HG03558 (cell line): ENCODE data around the gene TNNI3.
"Not testable (repeated sequence)": the region's sequence is repeated elsewhere in the genome, so short reads cannot be mapped to it uniquely, and the experiment has no call there.

Experiments
- ATAC-seq: cut with Tn5 transposase; IDR thresholded peaks from one replicate; pipeline ENCODE4 v1.9.1; 2021; ENCODE audit warnings: moderate number of reproducible peaks; ENCODE audit not compliant: unreplicated experiment; ENCODE audit errors: extremely low read depth

TNNI3 gene

GRCh38 chr19:55157064-55157908 lies at the start of gene TNNI3:
TNNI3 (minus strand) TSS chr19:55157732; CDS start chr19:55157589, 143 bp downstream.
- no peak for ATAC-seq

DNA sequence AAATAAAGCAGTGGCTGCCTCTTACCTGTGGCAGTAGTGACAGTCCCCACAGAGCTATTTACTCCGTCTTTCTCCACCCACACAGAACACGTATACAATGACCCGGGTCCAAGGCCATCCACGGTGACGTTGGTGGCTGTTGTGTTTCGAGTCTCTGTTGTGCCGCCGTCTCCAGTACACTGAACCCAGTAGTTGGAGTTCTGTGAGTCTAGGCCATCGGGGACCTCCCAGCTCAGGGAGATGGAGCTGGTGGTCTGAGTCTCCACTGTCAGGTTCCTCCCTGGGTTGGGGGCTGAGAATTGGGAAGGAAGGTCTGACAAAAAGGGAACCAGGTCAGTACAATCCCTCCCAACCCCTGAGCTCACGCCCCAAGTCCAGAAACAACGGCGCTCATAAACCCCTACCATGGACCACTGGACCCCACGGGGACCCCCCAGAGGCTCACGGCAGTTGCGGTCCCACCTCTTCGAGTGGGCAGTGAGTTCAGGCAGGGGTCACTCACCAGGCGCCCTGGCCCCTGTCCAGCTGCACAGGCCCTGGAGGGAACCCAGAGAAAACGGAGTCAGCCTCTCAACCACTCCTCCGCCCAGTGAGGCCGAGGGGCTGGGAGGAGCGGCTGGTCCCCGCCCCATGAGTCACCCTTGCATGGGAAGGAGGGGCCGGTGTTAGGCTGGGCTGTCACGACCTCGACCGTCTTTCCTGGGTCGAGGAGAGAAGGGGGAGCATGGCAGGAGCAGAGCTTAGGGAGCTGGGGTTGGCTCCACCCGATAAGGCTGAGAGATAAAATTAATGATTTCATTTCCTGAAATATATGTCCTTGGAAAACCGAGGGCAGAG lies 49.4 kb upstream of the TNNI3 start:
- no peak for ATAC-seq

- not testable (repeated sequence) for ATAC-seq
Measured at GRCh38 chr19:55202199-55202598, 44.7 kb upstream of the TNNI3 start.

DNA sequence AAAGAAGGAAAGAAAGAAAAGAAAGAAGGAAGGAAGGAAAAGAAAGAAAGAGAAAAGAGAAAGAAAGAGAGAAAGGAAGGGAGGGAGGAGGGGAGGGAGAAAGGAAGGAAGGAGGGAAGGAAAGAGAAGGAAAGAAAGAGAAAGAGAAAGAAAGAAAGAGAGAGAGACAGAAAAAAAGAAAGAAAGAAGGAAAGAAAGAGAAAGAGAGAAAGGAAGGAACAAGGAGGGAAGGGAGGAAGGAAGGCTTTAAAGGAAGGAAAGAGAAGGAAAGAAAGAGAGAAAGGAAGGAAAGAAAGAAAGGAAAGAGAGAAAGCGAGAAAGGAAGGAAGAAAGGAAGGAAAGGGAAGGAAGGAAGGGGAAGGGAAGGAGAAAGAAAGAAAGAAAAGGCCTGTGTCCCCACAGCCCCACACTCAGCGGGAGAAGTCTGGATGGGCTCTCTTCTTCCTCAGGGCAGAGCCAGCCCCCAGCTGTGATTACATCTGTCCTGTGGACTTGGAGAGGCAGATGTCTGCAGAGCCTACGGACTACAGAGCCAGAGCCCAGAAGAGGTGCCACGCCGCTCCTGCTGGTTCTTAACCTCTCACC lies 42.2 kb upstream of the TNNI3 start:
- ATAC-seq: no peak

- no peak for ATAC-seq
Measured at GRCh38 chr19:55198651-55199050, 41.1 kb upstream of the TNNI3 start.

GRCh38 chr19:55197528-55197927 lies 40.0 kb upstream of the TNNI3 start:
- no peak for ATAC-seq

DNA sequence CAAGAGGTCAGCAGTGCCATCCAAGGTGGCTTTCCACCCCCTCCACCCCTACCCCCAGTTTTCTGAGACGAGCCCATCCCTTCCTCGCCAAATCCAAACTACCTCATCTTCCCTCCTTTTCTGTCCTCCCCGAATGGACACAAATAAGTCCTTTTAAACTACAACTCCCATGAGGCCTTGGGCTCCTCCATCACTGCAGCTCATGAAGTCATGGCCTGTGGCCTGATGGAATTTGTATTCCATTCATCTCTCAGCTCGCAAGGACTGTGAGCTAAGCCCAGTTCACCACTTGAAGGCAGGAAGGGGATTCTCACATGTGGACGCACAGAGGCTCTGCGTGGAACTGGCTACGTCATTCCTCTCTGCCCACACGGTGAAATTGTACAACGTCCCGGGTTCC lies 39.3 kb upstream of the TNNI3 start:
- ATAC-seq: no peak

DNA sequence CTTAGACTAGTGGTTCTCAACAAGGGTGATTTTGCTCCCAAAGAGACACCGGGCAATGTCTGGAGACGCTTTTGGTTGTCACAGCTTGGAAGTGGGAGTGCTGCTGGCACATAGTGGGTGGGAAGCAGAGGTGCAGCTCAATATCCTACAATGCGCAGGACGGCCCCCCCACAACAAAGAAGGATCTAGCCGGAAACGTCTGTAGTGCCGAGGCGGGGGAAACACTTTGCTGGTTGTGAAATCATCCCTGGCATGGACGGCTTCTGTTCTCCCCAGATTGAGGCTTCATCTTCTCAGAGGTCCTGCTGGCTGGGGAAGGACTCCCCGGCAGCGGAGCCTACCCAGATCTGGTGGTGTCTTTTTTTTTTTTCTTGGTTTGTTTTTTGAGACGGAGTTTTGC lies 35.9 kb upstream of the TNNI3 start:
- no peak for ATAC-seq

DNA sequence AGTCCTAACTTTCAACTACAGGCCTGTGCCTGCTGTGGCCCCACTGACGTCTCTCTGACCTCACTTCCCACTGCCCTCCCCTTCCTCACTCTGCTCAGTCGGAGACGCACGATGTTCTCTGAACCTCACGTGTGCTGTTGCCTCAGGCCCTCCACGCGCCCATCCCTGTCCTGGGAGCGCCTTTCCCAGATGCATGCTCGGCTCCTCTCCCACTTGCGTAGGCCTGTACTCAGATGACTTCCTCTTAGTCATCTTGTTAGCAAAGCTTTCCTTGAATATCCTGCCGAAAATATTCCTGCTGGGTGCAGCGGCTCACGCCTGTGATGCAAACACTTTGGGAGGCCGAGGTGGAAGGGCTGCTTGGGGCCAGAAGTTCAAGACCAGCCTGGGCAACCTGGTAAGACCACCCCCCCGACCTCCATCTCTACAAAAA lies 31.9 kb upstream of the TNNI3 start:
- no peak for ATAC-seq

DNA sequence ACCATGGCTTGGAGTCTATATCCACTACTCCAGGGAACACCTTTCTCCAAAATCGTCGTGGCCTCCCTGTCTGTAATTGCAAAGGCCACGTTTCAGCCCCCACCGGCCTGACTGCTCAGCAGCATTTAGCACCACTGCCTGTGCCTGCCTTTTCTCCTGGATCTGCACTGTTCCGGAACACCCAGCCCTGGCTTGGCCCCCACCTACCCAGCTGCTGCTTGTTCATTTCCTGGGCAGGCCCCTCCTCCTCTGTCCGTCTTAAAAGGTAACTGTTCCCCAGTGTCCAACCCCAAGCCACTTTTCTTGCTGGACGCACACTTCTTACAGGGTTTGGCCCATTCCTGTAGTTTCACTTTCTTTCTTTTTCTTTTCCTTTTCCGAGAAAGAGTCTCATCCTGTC lies 31.1 kb upstream of the TNNI3 start:
- no peak for ATAC-seq

DNA sequence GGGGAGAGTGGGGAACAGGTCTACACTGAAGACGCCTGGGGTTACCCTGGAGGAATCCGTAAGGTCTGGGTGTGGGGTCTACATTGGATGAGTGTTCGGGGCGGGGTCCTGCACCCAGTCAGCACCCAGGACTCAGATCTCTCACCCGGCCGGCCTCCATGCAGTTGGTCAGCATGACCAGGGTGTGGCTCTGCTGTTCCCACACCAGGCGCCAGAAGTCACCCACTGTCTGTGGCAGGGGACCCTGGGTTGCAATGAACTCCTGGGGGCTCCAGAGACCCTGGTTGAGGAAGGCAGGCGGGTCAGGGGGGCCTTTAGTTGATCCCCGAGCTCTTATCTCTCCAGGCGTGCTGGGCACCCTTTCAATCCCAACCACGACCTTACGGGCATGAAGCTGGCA lies 28.5 kb upstream of the TNNI3 start:
- no peak for ATAC-seq

DNA sequence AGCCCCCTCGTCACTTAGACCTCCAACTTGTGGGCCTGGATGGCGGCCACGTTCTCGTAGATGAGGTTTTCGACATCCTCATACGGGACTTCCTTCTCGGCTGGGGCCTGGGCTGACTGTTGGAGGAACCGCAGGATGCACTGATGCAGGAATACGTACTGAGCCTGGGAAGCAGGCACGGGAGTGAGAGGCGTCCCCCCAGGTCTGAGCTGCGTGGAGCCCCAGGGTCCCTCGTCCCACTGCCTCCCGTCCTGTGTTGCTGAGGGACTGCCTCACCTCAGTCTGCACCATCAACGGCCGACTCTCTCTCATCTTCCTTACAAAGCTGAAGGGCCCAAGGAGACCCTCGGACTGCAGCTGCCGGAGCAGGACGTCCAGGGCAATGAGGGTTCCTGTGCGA lies 24.2 kb upstream of the TNNI3 start:
- ATAC-seq: no peak

DNA sequence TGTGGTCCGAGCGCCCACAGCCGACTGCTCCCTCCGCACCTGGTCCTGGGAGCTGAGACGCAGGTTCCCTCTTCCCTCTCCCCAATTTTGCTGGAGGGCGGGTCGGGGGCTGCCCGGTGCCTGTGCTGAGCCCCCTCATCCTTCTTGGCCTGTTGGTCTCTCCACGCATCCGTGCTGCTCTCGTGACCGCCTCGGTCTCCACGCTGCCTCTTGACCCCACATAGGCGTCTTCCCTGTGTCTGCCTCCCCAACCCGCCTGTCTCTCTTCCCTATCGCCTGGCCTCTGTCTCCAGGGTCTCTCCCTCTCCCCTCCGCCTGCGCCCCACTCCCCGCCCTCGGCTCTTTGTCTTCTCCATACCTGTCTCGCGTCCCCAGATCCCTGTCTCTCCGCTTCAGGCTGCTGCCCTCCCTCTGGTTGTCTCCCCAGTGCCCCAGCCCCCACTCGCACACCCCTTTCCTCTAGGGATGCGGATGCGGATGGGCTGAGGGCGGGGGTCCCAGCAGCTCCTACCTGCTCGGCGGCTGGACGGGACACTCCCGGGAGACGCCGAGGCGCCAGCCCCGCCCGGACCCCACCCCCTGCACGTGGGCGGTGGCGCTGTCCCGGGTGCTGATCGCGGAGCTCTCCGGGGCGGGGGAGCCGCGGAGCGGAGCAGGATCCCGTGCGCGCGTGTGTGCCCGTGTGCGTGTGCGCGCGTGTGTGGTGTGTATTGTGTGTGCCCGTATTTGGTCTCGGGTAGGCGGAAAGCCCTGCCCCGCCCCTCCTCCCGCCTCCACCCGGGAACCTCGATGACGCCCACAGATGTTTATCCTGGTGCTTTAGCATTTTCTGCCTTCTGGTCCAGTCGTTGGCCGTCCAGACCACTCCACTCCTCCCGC lies 22.3 kb upstream of the TNNI3 start, which contains the start of gene SYT5:
Gene SYT5 (minus strand): TSS at position 684 of the 879 bp plus-strand sequence. CDS start 1,248 bp downstream, outside the sequence.
- ATAC-seq: no peak

- no peak for ATAC-seq
Measured at GRCh38 chr19:55178781-55179599, 21.5 kb upstream of the TNNI3 start.

- ATAC-seq: no peak
Measured at GRCh38 chr19:55176076-55176475, 18.5 kb upstream of the TNNI3 start.

GRCh38 chr19:55175117-55175867 lies 17.8 kb upstream of the TNNI3 start:
- no peak for ATAC-seq

GRCh38 chr19:55174425-55175116 lies 17.0 kb upstream of the TNNI3 start:
- no peak for ATAC-seq
